ENCODE measurements around the gene MORN2. TPM values are rescaled to one million over a fixed set of nuclear protein-coding genes. Genes with fewer than 3 reads are reported as not detected.

MORN2 gene
- total RNA-seq, 4 donors from 2014 or later, result 10.0 to 14.6 (median 12.9) TPM; not detected in 1

- DNase-seq, result no peak
- intact Hi-C loops (cut with DNase I; ENCODE audit: low total_unique reads) (no loop called here), in situ Hi-C loops (cut with MboI; ENCODE audit: low pct_ligation_motif_present in 1 of 4, low pct_unique_long_range_greater_than_20kb in 1 of 4, low sequenced_read_pairs in 3 of 4) (no loop called here)
- no peak for TF ChIP-seq POLR2A (IDR thresholded peaks at IDR 0.05)
- Histone ChIP-seq H3K4me3 (no peak overlapping the region), H3K27ac (no peak overlapping the region), H3K27me3 (no peaks in the 10 kb centered on the region), H3K9me3 (no peaks in the 10 kb centered on the region), H3K4me1 (no peaks in the 10 kb centered on the region), H3K36me3 (no peaks in the 10 kb centered on the region)
- 66 to 68% methylated on average over 2 of the region's 2 CpGs for WGBS, 2 donors (ENCODE audit: low coverage in 1 of 2)
Measured at GRCh38 chr2:38930600-38930999, 54.8 kb downstream of the MORN2 start.

Small RNA genes lying within 50 kb of the gene (small RNA-seq; reads per million reads assigned to genes)
- gene RNU6-851P, result 0 reads per million in 4 donors

Other genes with a start within 250 kb of the MORN2 start
- 10 to 100 TPM; 35.5 to 80.6 (median 70.9) TPM for gene GALM, start 209.9 kb upstream of the MORN2 start, total RNA-seq
- gene SRSF7, start 124.6 kb upstream of the MORN2 start, total RNA-seq, result 100 to 1,000 TPM in 2 of 4 donors, 10 to 100 TPM in 2; 75.6 to 153 (median 95.0) TPM
- gene GEMIN6, start 97.8 kb upstream of the MORN2 start, total RNA-seq, result 1 to 10 TPM in 3 of 4 donors, not detected in 1; 1.8 to 5.9 (median 3.8) TPM
- gene DHX57, start within 50 bp of the MORN2 start, total RNA-seq, result 10 to 100 TPM in 2 of 4 donors, 1 to 10 TPM in 2; 1.5 to 29.7 (median 10.6) TPM
- under 1 TPM in 2 of 4 donors, not detected in 2; 0.14 to 0.32 TPM for gene ARHGEF33, start 13.9 kb downstream of the MORN2 start, total RNA-seq
- 10 to 100 TPM; 13.9 to 43.8 (median 23.0) TPM for gene SOS1, start 245.1 kb downstream of the MORN2 start, total RNA-seq

Data from transverse colon (tissue), 4 donors.